ENCODE results near the gene ANXA8. TPM values are rescaled to one million over a fixed set of nuclear protein-coding genes. Genes with fewer than 3 reads are reported as not detected.

Gene ANXA8
- total RNA-seq, 4 donors from 2014 or later, result not detected

GRCh38 chr10:47445720-47446119 is 38.2 kb downstream of the ANXA8 start:
- H3K27ac ChIP-seq, result no peak overlapping the region
- DNase-seq, result no peak
- no peak for TF ChIP-seq CTCF (IDR thresholded peaks at IDR 0.05)
- TF ChIP-seq POLR2A (IDR thresholded peaks at IDR 0.05), result no peak
- H3K9me3 ChIP-seq, result no peaks in the 10 kb centered on the region
- no peaks in the 10 kb centered on the region for H3K27me3 ChIP-seq
- no peak overlapping the region for H3K4me3 ChIP-seq
- H3K36me3 ChIP-seq, result no peaks in the 10 kb centered on the region
- H3K4me1 ChIP-seq, result no peaks in the 10 kb centered on the region

GRCh38 chr10:47444047-47444446 is 39.9 kb downstream of the ANXA8 start:
- Histone ChIP-seq H3K27me3 (no peaks in the 10 kb centered on the region), H3K27ac (no peak overlapping the region), H3K4me3 (no peak overlapping the region), H3K36me3 (no peaks in the 10 kb centered on the region), H3K4me1 (no peaks in the 10 kb centered on the region), H3K9me3 (no peaks in the 10 kb centered on the region)
- TF ChIP-seq CTCF (IDR thresholded peaks at IDR 0.05) (no peak), POLR2A (IDR thresholded peaks at IDR 0.05) (no peak)
- peak in 1 of 3 donors; percentile 27 for DNase-seq

- Histone ChIP-seq H3K27me3 (no peaks in the 10 kb centered on the region), H3K27ac (no peak overlapping the region), H3K4me1 (no peaks in the 10 kb centered on the region), H3K36me3 (no peaks in the 10 kb centered on the region), H3K4me3 (no peak overlapping the region), H3K9me3 (no peaks in the 10 kb centered on the region)
- peak in 1 of 3 donors; percentile 18 for DNase-seq
- no peak for TF ChIP-seq POLR2A (IDR thresholded peaks at IDR 0.05)
- no peak for TF ChIP-seq CTCF (IDR thresholded peaks at IDR 0.05)
Measured at GRCh38 chr10:47443145-47443544, 40.8 kb downstream of the ANXA8 start.

GRCh38 chr10:47442351-47442750 is 41.6 kb downstream of the ANXA8 start:
- Histone ChIP-seq H3K9me3 (no peaks in the 10 kb centered on the region), H3K27me3 (no peaks in the 10 kb centered on the region), H3K4me1 (no peaks in the 10 kb centered on the region), H3K36me3 (no peaks in the 10 kb centered on the region), H3K27ac (no peak overlapping the region), H3K4me3 (no peak overlapping the region)
- no peak for DNase-seq
- no peak for TF ChIP-seq POLR2A (IDR thresholded peaks at IDR 0.05)
- no peak for TF ChIP-seq CTCF (IDR thresholded peaks at IDR 0.05)

- Histone ChIP-seq H3K9me3 (no peaks in the 10 kb centered on the region), H3K4me1 (no peaks in the 10 kb centered on the region), H3K27me3 (no peaks in the 10 kb centered on the region), H3K4me3 (no peak overlapping the region), H3K36me3 (no peaks in the 10 kb centered on the region), H3K27ac (no peak overlapping the region)
- TF ChIP-seq POLR2A (IDR thresholded peaks at IDR 0.05), result no peak
- no peak for TF ChIP-seq CTCF (IDR thresholded peaks at IDR 0.05)
- no peak for DNase-seq
Measured at GRCh38 chr10:47441938-47442337, 42.0 kb downstream of the ANXA8 start.

- no peak overlapping the region for H3K4me3 ChIP-seq
- H3K9me3 ChIP-seq, result no peaks in the 10 kb centered on the region
- no peak overlapping the region for H3K27ac ChIP-seq
- H3K4me1 ChIP-seq, result no peaks in the 10 kb centered on the region
- TF ChIP-seq POLR2A (IDR thresholded peaks at IDR 0.05) (no peak), CTCF (IDR thresholded peaks at IDR 0.05) (peak in 1 of 6 experiments; percentile 14)
- DNase-seq, result no peak
- H3K36me3 ChIP-seq, result no peaks in the 10 kb centered on the region
- no peaks in the 10 kb centered on the region for H3K27me3 ChIP-seq
Measured at GRCh38 chr10:47440207-47440606, 43.7 kb downstream of the ANXA8 start.

All from Peyer's patch (tissue), 4 donors.